ENCODE results near the gene GNG3.
"Not testable (repeated sequence)": the region's sequence is repeated elsewhere in the genome, so short reads cannot be mapped to it uniquely, and the experiment has no call there.

Gene GNG3

DNA sequence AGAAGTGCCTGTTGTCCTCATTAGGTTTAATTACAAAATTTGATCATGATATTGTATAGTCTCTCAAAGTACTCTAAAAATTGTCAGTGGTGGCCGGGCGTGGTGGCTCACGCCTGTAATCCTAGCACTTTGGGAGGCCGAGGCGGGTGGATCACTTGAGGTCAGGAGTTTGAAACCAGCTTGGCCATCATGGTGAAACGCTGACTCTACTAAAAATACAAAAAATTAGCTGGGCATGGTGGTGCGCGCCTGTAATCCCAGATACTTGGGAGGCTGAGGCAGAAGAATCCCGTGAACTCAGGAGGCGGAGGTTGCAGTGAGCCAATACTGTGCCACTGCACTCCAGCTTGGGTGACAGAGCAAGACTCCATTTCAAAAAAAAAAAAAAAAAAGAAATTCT lies 32.1 kb upstream of the GNG3 start:
- H3K36me3 ChIP-seq (ENCODE audit: control insufficient read depth, insufficient read depth, low read length, severe bottlenecking): peaks cover 30% of the 10 kb centered on the region

DNA sequence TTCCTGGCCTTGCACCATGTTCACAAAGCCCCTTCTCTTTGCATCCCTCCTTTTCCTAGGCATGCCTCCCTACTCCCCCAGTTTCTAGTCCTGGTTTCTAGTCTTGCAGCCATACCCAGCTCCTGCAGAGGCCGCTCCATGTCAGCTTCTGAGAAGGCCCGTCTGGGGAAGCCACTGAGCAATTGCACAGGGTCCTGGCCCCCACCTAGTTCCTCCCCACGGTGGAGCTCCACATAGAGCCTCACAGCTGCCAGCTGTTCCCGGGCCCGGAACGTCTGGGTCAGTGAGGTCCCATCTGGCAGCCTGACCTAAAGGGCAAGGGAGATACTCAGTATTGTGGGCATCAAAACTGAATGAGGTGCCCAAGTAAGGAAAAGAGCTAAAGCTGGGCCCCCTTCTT lies 30.8 kb upstream of the GNG3 start:
- Histone ChIP-seq H3K9ac (ENCODE audit: low read length) (peak overlapping the region; percentile 99), H3K4me1 (ENCODE audit: control insufficient read depth, insufficient read depth, low read length) (peaks cover 54% of the 10 kb centered on the region), H3K4me3 (ENCODE audit: low read length) (no peak overlapping the region), H3K27me3 (replicated peaks; ENCODE audit: control insufficient read depth, insufficient read depth, low read length) (no peaks in the 10 kb centered on the region), H3K9me3 (ENCODE audit: control insufficient read depth, low read length) (no peaks in the 10 kb centered on the region), H3K36me3 (ENCODE audit: control insufficient read depth, insufficient read depth, low read length, severe bottlenecking) (peaks cover 30% of the 10 kb centered on the region)
- DNase-seq (ENCODE audit: low read depth): no peak

More for the DNA sequence above, 32.1 kb upstream of the GNG3 start:
- not testable (repeated sequence) for H3K9me3 ChIP-seq (ENCODE audit: control insufficient read depth, low read length); DNase-seq (ENCODE audit: low read depth); H3K9ac ChIP-seq (ENCODE audit: low read length); H3K27me3 ChIP-seq (replicated peaks; ENCODE audit: control insufficient read depth, insufficient read depth, low read length); H3K4me3 ChIP-seq (ENCODE audit: low read length)
- peaks cover 42% of the 10 kb centered on the region for H3K4me1 ChIP-seq (ENCODE audit: control insufficient read depth, insufficient read depth, low read length)

DNA sequence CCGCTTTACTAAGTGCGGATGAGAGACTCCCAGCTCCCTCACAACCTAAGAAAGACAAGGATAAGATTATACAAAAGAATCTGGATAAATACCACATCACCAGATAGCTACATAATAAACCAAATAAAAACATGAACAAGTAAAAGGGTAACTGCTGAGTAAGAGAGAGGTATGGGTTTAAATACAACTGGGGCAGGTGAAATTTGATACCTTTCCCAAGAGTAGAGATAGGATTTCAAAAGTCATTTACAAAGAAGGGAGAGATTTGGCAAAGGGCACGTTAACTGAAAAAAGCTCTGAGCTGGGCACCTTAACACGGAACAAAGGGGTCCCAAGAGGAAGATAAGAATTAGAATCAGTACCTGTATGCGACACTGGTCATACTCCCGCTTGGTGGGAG lies 30.3 kb upstream of the GNG3 start:
- Histone ChIP-seq H3K4me1 (ENCODE audit: control insufficient read depth, insufficient read depth, low read length) (peaks cover 54% of the 10 kb centered on the region), H3K4me3 (ENCODE audit: low read length) (peak overlapping the region; percentile 97), H3K27me3 (replicated peaks; ENCODE audit: control insufficient read depth, insufficient read depth, low read length) (no peaks in the 10 kb centered on the region), H3K36me3 (ENCODE audit: control insufficient read depth, insufficient read depth, low read length, severe bottlenecking) (peaks cover 30% of the 10 kb centered on the region), H3K9me3 (ENCODE audit: control insufficient read depth, low read length) (no peaks in the 10 kb centered on the region), H3K9ac (ENCODE audit: low read length) (peak overlapping the region; percentile 99)
- DNase-seq (ENCODE audit: low read depth): no peak

DNA sequence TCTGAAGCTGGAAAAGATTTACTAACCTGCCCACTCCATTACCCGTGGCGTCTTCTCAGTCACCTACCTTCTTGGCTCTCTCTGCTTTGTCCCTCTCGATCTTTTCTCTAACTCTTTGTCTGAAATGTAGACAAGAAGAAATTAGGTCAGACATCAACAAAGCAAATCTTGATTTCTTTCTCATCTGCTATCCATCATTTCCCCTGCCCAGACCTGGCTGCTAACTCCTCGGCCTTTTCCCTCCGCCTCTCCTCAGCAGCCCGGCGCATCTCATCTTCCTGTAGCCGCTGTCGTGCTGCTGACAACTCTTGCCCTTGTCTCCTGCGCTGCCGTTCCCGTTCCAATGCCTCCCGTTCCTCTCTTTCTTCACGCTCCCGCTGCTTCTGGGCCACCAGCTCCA lies 29.8 kb upstream of the GNG3 start:
- Histone ChIP-seq H3K9me3 (ENCODE audit: control insufficient read depth, low read length) (no peaks in the 10 kb centered on the region), H3K36me3 (ENCODE audit: control insufficient read depth, insufficient read depth, low read length, severe bottlenecking) (peaks cover 30% of the 10 kb centered on the region), H3K27me3 (replicated peaks; ENCODE audit: control insufficient read depth, insufficient read depth, low read length) (no peaks in the 10 kb centered on the region), H3K4me1 (ENCODE audit: control insufficient read depth, insufficient read depth, low read length) (peaks cover 50% of the 10 kb centered on the region), H3K4me3 (ENCODE audit: low read length) (peak overlapping the region; percentile 97), H3K9ac (ENCODE audit: low read length) (peak overlapping the region; percentile 99)
- no peak for DNase-seq (ENCODE audit: low read depth)

DNA sequence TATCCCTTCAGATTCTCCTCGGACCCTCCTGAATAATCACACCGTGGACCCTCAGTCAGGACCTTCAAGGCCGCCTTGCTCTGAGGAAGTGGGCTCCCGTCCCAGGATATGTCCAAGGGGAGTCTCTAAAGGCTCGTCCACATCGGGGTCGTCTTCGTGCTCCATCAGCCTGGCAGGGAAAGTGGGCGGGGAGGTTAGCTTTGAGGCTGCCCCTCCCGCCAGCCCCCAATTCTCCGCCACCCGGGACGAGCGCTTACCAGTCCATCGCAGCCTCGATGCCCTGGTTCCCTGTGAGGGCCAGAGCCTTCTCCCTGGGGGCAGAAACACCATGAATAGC lies 29.1 kb upstream of the GNG3 start:
- no peaks in the 10 kb centered on the region for H3K27me3 ChIP-seq (replicated peaks; ENCODE audit: control insufficient read depth, insufficient read depth, low read length)
- peaks cover 44% of the 10 kb centered on the region for H3K4me1 ChIP-seq (ENCODE audit: control insufficient read depth, insufficient read depth, low read length)
- no peaks in the 10 kb centered on the region for H3K9me3 ChIP-seq (ENCODE audit: control insufficient read depth, low read length)
- no peak for DNase-seq (ENCODE audit: low read depth)
- peak overlapping the region; percentile 99 for H3K9ac ChIP-seq (ENCODE audit: low read length)
- H3K36me3 ChIP-seq (ENCODE audit: control insufficient read depth, insufficient read depth, low read length, severe bottlenecking): peaks cover 30% of the 10 kb centered on the region
- H3K4me3 ChIP-seq (ENCODE audit: low read length): peak overlapping the region; percentile 97

DNA sequence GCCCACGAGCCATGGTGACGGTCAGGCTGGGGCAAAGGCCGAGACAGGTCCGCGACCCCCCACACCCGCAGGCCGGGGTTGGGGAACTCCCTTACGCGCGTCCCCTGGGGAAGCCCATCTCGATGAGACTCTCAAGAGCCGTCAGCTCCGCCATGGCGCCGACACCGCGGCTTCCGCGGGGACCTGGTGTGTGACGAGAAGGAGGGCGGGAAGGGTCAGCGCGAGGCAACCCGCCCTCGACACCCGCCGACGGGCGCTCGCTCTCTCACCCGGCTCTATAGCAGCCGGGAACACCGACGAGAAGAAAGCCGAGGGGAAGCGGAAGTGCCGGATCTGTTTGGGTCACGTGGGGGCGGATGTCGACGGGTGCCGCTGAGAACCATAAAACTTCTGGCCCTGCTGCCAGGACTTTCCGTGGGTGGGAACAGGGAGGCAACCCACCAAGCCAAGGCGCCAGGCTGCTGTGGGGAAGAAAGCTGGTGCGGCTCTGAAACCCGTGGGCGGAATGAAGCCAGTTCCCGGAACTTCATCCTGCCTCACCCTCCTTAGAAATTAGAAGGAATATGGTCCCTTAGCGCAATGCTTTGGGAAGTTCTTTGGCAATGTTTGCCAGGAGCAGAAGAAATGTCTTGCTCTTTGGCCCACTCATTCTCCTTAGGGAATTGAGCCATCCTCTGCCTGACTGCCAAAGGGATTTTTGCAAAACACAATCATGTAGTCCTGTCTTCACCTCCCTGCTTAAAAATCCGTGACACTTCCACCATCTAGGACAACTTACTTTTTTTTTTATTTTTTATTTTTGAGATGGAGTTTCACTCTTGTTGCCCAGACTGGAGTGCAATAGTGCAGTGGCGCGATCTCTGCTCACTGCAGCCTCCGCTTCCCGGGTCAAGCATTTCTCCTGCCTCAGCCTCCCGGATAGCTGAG lies 28.4 kb upstream of the GNG3 start, which contains the start of gene UBXN1:
Gene UBXN1, minus strand, starts transcription at position 304 of the 927 bp plus-strand sequence. Its CDS starts 150 bp downstream, at position 154.
- peaks cover 38% of the 10 kb centered on the region for H3K4me1 ChIP-seq (ENCODE audit: control insufficient read depth, insufficient read depth, low read length)
- peak; percentile 94 for DNase-seq (ENCODE audit: low read depth)
- no peaks in the 10 kb centered on the region for H3K9me3 ChIP-seq (ENCODE audit: control insufficient read depth, low read length)
- H3K36me3 ChIP-seq (ENCODE audit: control insufficient read depth, insufficient read depth, low read length, severe bottlenecking): peaks cover 26% of the 10 kb centered on the region
- peak within 1 kb of the TSS; percentile 97 for H3K4me3 ChIP-seq (ENCODE audit: low read length)
- peak within 1 kb of the TSS; percentile 99 for H3K9ac ChIP-seq (ENCODE audit: low read length)
- no peaks in the 10 kb centered on the region for H3K27me3 ChIP-seq (replicated peaks; ENCODE audit: control insufficient read depth, insufficient read depth, low read length)

DNA sequence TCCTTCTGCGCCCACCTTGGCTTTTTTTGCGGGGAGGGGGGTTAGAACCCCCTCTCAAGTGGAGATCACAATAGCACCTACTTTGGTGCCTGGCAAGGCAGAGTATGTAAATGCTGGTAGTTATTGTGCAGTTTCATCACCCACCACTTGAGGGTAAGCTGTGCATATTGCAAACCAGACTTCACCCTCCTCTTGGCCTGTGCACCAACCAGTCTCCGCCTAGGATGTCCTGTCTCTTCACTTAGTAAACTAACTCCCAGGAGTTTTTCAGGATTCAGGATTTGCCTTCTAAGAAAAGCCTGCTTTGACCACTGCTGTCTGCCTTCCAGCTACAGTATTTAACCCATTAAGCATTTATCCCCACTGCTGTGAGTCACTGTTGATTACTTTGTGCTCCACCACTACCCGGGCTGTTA lies 26.6 kb upstream of the GNG3 start:
- peaks cover 37% of the 10 kb centered on the region for H3K4me1 ChIP-seq (ENCODE audit: control insufficient read depth, insufficient read depth, low read length)

DNA sequence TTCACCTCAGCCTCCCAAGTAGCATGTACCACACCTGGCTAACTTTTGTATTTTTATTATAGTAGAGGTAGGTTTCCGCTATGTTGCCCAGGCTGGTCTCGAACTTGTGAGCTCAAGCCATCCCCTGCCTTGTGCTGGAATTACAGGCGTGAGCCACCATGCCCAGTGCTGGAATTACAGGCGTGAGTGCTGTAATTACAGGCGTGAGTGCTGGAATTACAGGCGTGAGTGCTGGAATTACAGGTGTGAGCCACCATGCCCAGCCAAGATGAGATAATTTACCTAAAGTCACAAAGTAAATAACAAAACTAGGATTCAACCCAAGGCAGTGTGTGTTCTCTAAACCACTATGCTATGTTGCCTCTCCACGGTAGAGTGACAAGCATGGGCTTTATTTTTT lies 25.0 kb upstream of the GNG3 start:
- H3K9ac ChIP-seq (ENCODE audit: low read length): no peak overlapping the region
- H3K9me3 ChIP-seq (ENCODE audit: control insufficient read depth, low read length): no peaks in the 10 kb centered on the region
- peaks cover 26% of the 10 kb centered on the region for H3K4me1 ChIP-seq (ENCODE audit: control insufficient read depth, insufficient read depth, low read length)
- no peak for DNase-seq (ENCODE audit: low read depth)
- no peaks in the 10 kb centered on the region for H3K27me3 ChIP-seq (replicated peaks; ENCODE audit: control insufficient read depth, insufficient read depth, low read length)
- peaks cover 6% of the 10 kb centered on the region for H3K36me3 ChIP-seq (ENCODE audit: control insufficient read depth, insufficient read depth, low read length, severe bottlenecking)
- H3K4me3 ChIP-seq (ENCODE audit: low read length): no peak overlapping the region

More for the DNA sequence above, 26.6 kb upstream of the GNG3 start:
- DNase-seq (ENCODE audit: low read depth): peak; percentile 86
- H3K4me3 ChIP-seq (ENCODE audit: low read length): no peak overlapping the region
- no peaks in the 10 kb centered on the region for H3K9me3 ChIP-seq (ENCODE audit: control insufficient read depth, low read length)
- H3K27me3 ChIP-seq (replicated peaks; ENCODE audit: control insufficient read depth, insufficient read depth, low read length): no peaks in the 10 kb centered on the region
- H3K9ac ChIP-seq (ENCODE audit: low read length): peak overlapping the region; percentile 52
- H3K36me3 ChIP-seq (ENCODE audit: control insufficient read depth, insufficient read depth, low read length, severe bottlenecking): peaks cover 20% of the 10 kb centered on the region

DNA sequence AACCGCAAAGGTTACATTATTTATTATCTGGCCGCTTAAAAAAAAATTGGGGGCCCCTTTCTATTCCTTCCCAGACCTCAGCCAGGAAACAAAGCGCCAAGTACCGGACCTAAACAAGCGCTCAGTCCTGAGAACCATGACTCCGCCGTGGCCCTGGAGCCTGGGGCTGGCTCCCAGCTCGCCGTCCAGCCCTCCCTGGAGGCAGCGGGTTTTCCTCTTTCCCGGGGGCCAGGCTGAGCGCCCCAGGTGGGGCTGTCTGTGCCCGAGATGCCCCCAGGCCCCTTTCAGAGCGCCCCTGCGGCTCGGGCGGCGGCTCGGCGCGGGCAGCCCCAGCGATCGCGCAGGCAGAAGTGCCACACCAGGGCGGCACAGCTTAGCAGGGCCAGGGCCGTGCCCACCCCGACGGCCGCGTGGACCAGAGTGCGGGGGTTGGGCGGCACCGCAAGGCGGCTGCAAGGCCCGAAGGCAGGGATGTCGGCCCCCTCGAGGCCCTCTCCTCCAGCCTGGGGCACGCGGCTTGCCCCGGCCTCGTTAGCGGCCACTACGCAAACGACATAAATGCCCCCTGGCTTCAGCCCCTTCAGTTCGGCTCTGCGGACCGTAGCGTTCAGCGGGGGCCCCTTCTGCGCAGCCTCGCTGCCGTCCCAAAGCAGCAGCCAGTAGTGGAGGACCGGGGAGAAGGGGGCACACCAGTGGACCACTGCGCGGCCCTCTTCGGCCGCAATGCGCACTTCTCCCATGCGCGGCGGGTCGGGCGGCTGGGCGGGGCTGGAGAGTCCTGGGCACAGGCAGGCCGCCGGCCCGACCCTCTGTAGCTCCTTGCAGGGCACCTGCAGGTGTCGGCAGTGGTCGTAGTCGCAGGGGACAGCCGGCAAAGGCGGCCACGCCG lies 19.7 kb upstream of the GNG3 start:
- Histone ChIP-seq H3K9me3 (ENCODE audit: control insufficient read depth, low read length) (no peaks in the 10 kb centered on the region), H3K4me3 (ENCODE audit: low read length) (peak overlapping the region; percentile 84), H3K9ac (ENCODE audit: low read length) (peak overlapping the region; percentile 89), H3K36me3 (ENCODE audit: control insufficient read depth, insufficient read depth, low read length, severe bottlenecking) (peaks cover 29% of the 10 kb centered on the region), H3K27me3 (replicated peaks; ENCODE audit: control insufficient read depth, insufficient read depth, low read length) (no peaks in the 10 kb centered on the region), H3K4me1 (ENCODE audit: control insufficient read depth, insufficient read depth, low read length) (peaks cover 16% of the 10 kb centered on the region)
- DNase-seq (ENCODE audit: low read depth): no peak

DNA sequence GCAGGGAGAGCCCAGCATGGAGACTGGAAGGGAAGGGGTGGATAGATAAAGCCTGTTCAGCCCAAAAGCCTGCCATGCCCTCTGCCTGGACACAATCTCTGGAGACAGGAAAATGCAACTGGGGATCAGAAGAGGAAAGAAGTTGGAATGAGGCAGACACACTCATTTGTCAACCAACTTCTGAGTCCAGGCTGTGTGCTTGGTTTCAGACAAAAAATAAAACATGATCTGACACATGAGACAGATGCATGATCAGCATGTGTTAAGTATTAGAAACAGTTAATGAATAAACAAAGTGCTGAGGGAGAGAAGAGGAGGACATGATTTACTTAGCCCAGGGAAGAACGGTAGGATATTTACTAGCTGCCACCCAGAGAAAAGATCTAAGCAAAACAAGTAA lies 19.0 kb upstream of the GNG3 start:
- Histone ChIP-seq H3K4me3 (ENCODE audit: low read length) (peak overlapping the region; percentile 84), H3K27me3 (replicated peaks; ENCODE audit: control insufficient read depth, insufficient read depth, low read length) (no peaks in the 10 kb centered on the region), H3K4me1 (ENCODE audit: control insufficient read depth, insufficient read depth, low read length) (peaks cover 16% of the 10 kb centered on the region), H3K36me3 (ENCODE audit: control insufficient read depth, insufficient read depth, low read length, severe bottlenecking) (peaks cover 36% of the 10 kb centered on the region), H3K9me3 (ENCODE audit: control insufficient read depth, low read length) (no peaks in the 10 kb centered on the region), H3K9ac (ENCODE audit: low read length) (peak overlapping the region; percentile 89)
- DNase-seq (ENCODE audit: low read depth): peak; percentile 22

All from adipocyte (in vitro differentiated cells).